NB4 (cell line): ENCODE data around the gene CST9.

ENCODE experiments used
- CTCF ChIP-seq: IDR thresholded peaks from one replicate; pipeline ENCODE4 v1.5.1; 2012; ENCODE audit warnings: low read depth, low read length
- MAX ChIP-seq: IDR thresholded peaks from 2 replicates; pipeline ENCODE4 v1.6.1; 2011; ENCODE audit warnings: low read depth, low read length
- MYC ChIP-seq: IDR thresholded peaks from 2 replicates; pipeline ENCODE4 v1.6.1; 2011; ENCODE audit warnings: low read depth, low read length
- POLR2A ChIP-seq: IDR thresholded peaks from 2 replicates; pipeline ENCODE4 v1.6.1; 2011; ENCODE audit warnings: mild to moderate bottlenecking; ENCODE audit not compliant: insufficient read length; ENCODE audit errors: extremely low read depth

GRCh38 chr20:23626040-23626620, 20.4 kb upstream of the CST9 start:
- no peak for TF ChIP-seq CTCF
- no peak for TF ChIP-seq POLR2A
- TF ChIP-seq MAX, result no peak
- TF ChIP-seq MYC, result no peak
